A549 (cell line): Measurements from ENCODE around the gene PRDM5. TPM values are rescaled to one million over a fixed set of nuclear protein-coding genes. Genes with fewer than 3 reads are reported as not detected.

Experiments
- ATAC-seq, 2 experiments: fragments of 200-7000 bp in 1 of 2; fragments of >200 bp in 1 of 2; cut with Nextera tagmentation in 1 of 2; cut with Tn5 transposase in 1 of 2; 3 replicates each; pipeline versions ENCODE4 v1.8.0 to v1.9.1; 2018 to 2020; ENCODE audit warnings: mild to moderate bottlenecking in 1 of 2, moderate library complexity in 1 of 2
- CTCF ChIA-PET: fragments of 300-600 bp; sonication (Branson Sonifier 250); formaldehyde crosslinking; extraction: SDS; loops from one replicate; lab custom pipeline; 2021; ENCODE audit warnings: antibody characterized with exemption, inconsistent platforms; lab: Yijun Ruan, JAX
- POLR2A ChIA-PET: fragments of 350-600 bp; formaldehyde crosslinking; extraction: SDS; loops from one replicate; lab custom pipeline; 2021; ENCODE audit warnings: antibody characterized with exemption, inconsistent platforms; lab: Yijun Ruan, JAX
- DNase-seq, 2 experiments: peaks; one replicate each; pipeline versions ENCODE4 v3.0.0 to v3.0.0-alpha.2; 2011 to 2016; ENCODE audit warnings: low read depth in 1 of 2, low spot score in 1 of 2
- FAIRE-seq: peaks from 2 replicates; lab custom pipeline; 2011; peaks lifted over from hg19 to GRCh38; lab: Jason Lieb, UNC
- H3K27ac ChIP-seq, 2 experiments: fragments of >200 bp; sonication (Bioruptor Twin); formaldehyde crosslinking; 3 replicates each; pipeline ENCODE4 v1.5.1; 2016 to 2017
- H3K4me1 ChIP-seq: fragments of >200 bp; sonication (Bioruptor Twin); formaldehyde crosslinking; 3 replicates; pipeline ENCODE4 v1.6.1; 2016
- H3K4me2 ChIP-seq: fragments of >200 bp; sonication (Bioruptor Twin); formaldehyde crosslinking; 3 replicates; pipeline ENCODE4 v1.6.1; 2016
- H3K4me3 ChIP-seq: fragments of >200 bp; sonication (Bioruptor Twin); formaldehyde crosslinking; 3 replicates; pipeline ENCODE4 v1.5.1; 2016
- H3K9me3 ChIP-seq: fragments of >200 bp; sonication (Bioruptor Twin); formaldehyde crosslinking; 3 replicates; pipeline ENCODE4 v1.6.1; 2016
- CBX2 ChIP-seq: fragments of 200-600 bp; sonication (generic); IDR thresholded peaks from 2 replicates; pipeline ENCODE4 v1.6.1; 2016; ENCODE audit warnings: low read depth, mild to moderate bottlenecking, borderline replicate concordance
- CBX8 ChIP-seq: fragments of 200-600 bp; sonication (generic); IDR thresholded peaks from 2 replicates; pipeline ENCODE4 v1.6.1; 2016
- CHD2 ChIP-seq: fragments of 150-350 bp; IDR thresholded peaks from 2 replicates; pipeline ENCODE4 v1.6.1; 2014; ENCODE audit warnings: low read length; ENCODE audit not compliant: partially characterized antibody
- CHD4 ChIP-seq: fragments of 200-600 bp; sonication (generic); IDR thresholded peaks from 2 replicates; pipeline ENCODE4 v1.6.1; 2016; ENCODE audit warnings: antibody characterized with exemption, mild to moderate bottlenecking, borderline replicate concordance
- EHF ChIP-seq: fragments of 250-450 bp; sonication (Bioruptor Pico); IDR thresholded peaks from 2 replicates; pipeline ENCODE4 v1.5.0; 2020; ENCODE audit warnings: mild to moderate bottlenecking
- EHMT2 ChIP-seq: fragments of 200-600 bp; sonication (generic); IDR thresholded peaks from 2 replicates; pipeline ENCODE4 v1.6.1; 2016; ENCODE audit warnings: antibody characterized with exemption, low read depth, mild to moderate bottlenecking, moderate library complexity
- ESRRA ChIP-seq: fragments of 150-350 bp; IDR thresholded peaks from 2 replicates; pipeline ENCODE4 v1.6.1; 2014; ENCODE audit warnings: mild to moderate bottlenecking, low read length, borderline replicate concordance
- HOXA7 ChIP-seq: fragments of 250-450 bp; sonication (Bioruptor Pico); IDR thresholded peaks from 2 replicates; pipeline ENCODE4 v1.5.0; 2020; ENCODE audit warnings: mild to moderate bottlenecking, moderate library complexity
- JUN ChIP-seq, 2 experiments: fragments of >200 bp; sonication (Bioruptor Twin); formaldehyde crosslinking; IDR thresholded peaks; 2 replicates in 1 of 2; 3 replicates in 1 of 2; pipeline ENCODE4 v1.6.1; 2016 to 2017
- JUNB ChIP-seq: fragments of >200 bp; sonication (Bioruptor Twin); formaldehyde crosslinking; IDR thresholded peaks from 2 replicates; pipeline ENCODE4 v1.6.1; 2016
- KDM5A ChIP-seq: fragments of 200-600 bp; sonication (generic); IDR thresholded peaks from 2 replicates; pipeline ENCODE4 v1.6.1; 2016; ENCODE audit warnings: antibody characterized with exemption, mild to moderate bottlenecking
- MAFK ChIP-seq: fragments of 450-650 bp; IDR thresholded peaks from 2 replicates; pipeline ENCODE4 v1.6.1; 2014; ENCODE audit not compliant: partially characterized antibody
- MYC ChIP-seq: IDR thresholded peaks from 2 replicates; pipeline ENCODE4 v1.6.1; 2012; ENCODE audit warnings: mild to moderate bottlenecking, inconsistent platforms, low read length, improper control_type of control experiment, borderline replicate concordance
- NPAS2 ChIP-seq: fragments of 250-450 bp; sonication (Bioruptor Pico); IDR thresholded peaks from 2 replicates; pipeline ENCODE4 v1.8.0; 2022; ENCODE audit warnings: mild to moderate bottlenecking, moderate library complexity, borderline replicate concordance
- PHF8 ChIP-seq: fragments of 200-600 bp; sonication (generic); IDR thresholded peaks from 2 replicates; pipeline ENCODE4 v1.6.1; 2016; ENCODE audit warnings: low read depth, mild to moderate bottlenecking, antibody characterized with exemption, moderate library complexity, borderline replicate concordance
- POLR2AphosphoS2 ChIP-seq: conservative IDR thresholded peaks from 2 replicates; pipeline ENCODE4 v1.6.1; 2012; ENCODE audit warnings: low read length, improper control_type of control experiment, inconsistent platforms
- RARB ChIP-seq: fragments of 250-450 bp; sonication (Bioruptor Pico); IDR thresholded peaks from 2 replicates; pipeline ENCODE4 v1.8.0; 2021; ENCODE audit warnings: mild to moderate bottlenecking, moderate library complexity
- RCOR1 ChIP-seq: fragments of 150-350 bp; IDR thresholded peaks from 2 replicates; pipeline ENCODE4 v1.6.1; 2014; ENCODE audit warnings: antibody characterized with exemption, low read length, low read depth
- RFX5 ChIP-seq: fragments of 450-650 bp; IDR thresholded peaks from 2 replicates; pipeline ENCODE4 v1.7.1; 2014; ENCODE audit warnings: antibody characterized with exemption, mild to moderate bottlenecking, moderate library complexity
- RNF2 ChIP-seq: fragments of 200-600 bp; sonication (generic); IDR thresholded peaks from 2 replicates; pipeline ENCODE4 v1.6.1; 2016; ENCODE audit warnings: low read depth, mild to moderate bottlenecking, antibody characterized with exemption, moderate library complexity, borderline replicate concordance
- SREBF2 ChIP-seq: fragments of 450-650 bp; IDR thresholded peaks from 2 replicates; pipeline ENCODE4 v1.6.1; 2014; ENCODE audit warnings: mild to moderate bottlenecking, moderate library complexity
- ZFP36 ChIP-seq: fragments of 450-650 bp; IDR thresholded peaks from 2 replicates; pipeline ENCODE4 v1.6.1; 2014; ENCODE audit warnings: borderline replicate concordance; ENCODE audit not compliant: partially characterized antibody
- WGBS: methylation state at CpG from one replicate; pipeline ENCODE4 v1.1.6; 2017; ENCODE audit errors: missing lambda C conversion rate; 5-methylcytosine and 5-hydroxymethylcytosine counted together
- polyA plus RNA-seq, 4 experiments: library from polyadenylated mRNA; depleted of rRNA in 3 of 4; stranded (reverse); fragments of >200 nt; fragmentation: RNase III in 1 of 4; extraction: RNeasy Plus Mini Kit Qiagen cat#74134 plus additional on column Dnase treatment in 1 of 4; gene quantifications; 2 replicates in 3 of 4; 3 replicates in 1 of 4; pipeline ENCODE4 v1.2.3, GENCODE V29; 2011 to 2017
- TF ChIP-seq, protein P1 (sequence below): IDR thresholded peaks from 2 replicates; pipeline ENCODE4 v1.6.1; 2012

PRDM5 gene
- polyA plus RNA-seq, 2 of the 4 experiments (the other 2 are of a cell fraction) = 6.5 to 12.9 TPM

DNA sequence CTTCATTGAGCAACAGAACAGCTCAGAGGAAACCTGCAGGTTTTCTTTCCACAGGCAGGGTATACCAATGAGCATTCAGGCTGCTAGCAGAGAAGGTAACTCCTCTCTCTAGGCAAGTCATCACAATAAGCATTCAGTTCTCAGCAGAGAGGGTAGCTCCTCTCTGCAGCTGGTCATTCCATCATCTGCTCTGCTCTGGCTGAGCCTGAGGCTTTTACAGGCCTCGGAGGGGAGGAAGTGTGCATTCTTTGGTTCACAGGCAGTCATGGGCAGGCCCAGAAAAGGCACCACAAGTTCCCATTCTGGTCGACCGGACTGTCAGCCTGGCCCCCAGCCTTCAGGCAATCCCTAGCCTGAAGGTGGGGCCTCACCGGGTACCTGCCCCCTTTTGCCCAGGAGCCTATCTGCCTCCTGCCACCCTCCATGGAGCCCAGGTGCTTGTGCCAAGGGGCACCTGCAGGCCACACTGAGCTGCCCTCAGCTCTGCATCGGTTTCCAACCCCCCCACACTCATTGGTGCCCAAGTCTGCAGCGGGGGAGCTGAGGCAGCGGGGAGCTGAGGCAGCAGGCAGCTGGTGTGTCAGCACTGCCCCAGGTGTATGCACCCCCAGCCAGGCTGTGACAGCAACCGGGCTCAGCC lies 83.1 kb downstream of the PRDM5 start:
- Histone ChIP-seq H3K4me3 (no peak overlapping the region), H3K27ac (no peak overlapping the region), H3K4me2 (no peak overlapping the region), H3K9me3 (no peaks in the 10 kb centered on the region), H3K4me1 (no peaks in the 10 kb centered on the region)
- ChIA-PET POLR2A (no interaction called here), CTCF (no interaction called here)
- no peak for DNase-seq
- TF ChIP-seq, protein P1, sequence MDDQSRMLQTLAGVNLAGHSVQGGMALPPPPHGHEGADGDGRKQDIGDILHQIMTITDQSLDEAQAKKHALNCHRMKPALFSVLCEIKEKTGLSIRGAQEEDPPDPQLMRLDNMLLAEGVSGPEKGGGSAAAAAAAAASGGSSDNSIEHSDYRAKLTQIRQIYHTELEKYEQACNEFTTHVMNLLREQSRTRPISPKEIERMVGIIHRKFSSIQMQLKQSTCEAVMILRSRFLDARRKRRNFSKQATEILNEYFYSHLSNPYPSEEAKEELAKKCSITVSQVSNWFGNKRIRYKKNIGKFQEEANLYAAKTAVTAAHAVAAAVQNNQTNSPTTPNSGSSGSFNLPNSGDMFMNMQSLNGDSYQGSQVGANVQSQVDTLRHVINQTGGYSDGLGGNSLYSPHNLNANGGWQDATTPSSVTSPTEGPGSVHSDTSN = no peak
- TF ChIP-seq RNF2 = no peak
- no peak for TF ChIP-seq PHF8
- no CpG with 5 or more reads among the region's 8 CpGs for WGBS
- no peak for ATAC-seq
- FAIRE-seq = no peak

DNA sequence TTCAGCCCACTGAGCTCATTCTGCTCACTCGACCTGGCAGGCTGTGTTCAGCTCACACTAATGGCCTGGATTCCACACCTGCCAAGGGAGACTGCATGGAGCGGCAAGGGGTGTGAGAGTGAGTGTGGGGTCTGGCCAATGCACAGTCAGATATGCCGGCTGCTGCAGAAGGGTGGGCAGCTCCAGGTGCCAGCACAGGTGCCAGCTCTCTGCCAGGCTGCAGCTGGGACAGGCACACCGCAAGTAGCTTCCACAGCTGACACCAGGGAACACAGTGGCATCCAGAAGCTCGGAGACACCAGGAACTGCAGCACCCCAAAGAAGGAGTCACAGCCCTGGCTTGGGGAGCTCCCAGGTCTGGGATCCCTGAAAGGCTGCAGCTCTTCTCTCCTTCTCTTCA lies 83.7 kb downstream of the PRDM5 start:
- H3K4me2 ChIP-seq = no peak overlapping the region
- no peak overlapping the region for H3K4me3 ChIP-seq
- DNase-seq = no peak
- no peak for TF ChIP-seq ZFP36
- TF ChIP-seq EHF = no peak
- no peak for TF ChIP-seq NPAS2 (CRISPR knock-in tag)
- TF ChIP-seq CBX2 = no peak
- TF ChIP-seq RARB (CRISPR knock-in tag) = no peak
- no peak for TF ChIP-seq POLR2AphosphoS2
- TF ChIP-seq MAFK = no peak
- no peak for TF ChIP-seq RFX5
- no peak for TF ChIP-seq SREBF2
- TF ChIP-seq CHD2 = no peak
- no peak for TF ChIP-seq HOXA7
- no peak for TF ChIP-seq RNF2
- no peak for TF ChIP-seq CHD4
- TF ChIP-seq PHF8 = no peak
- no peak for TF ChIP-seq JUN (IDR thresholded peaks at IDR 0.05)
- TF ChIP-seq ESRRA = no peak
- TF ChIP-seq, all 56 proteins: peak for 0
- ATAC-seq (no peak), FAIRE-seq (no peak)
- H3K27ac ChIP-seq = no peak overlapping the region
- H3K4me1 ChIP-seq = no peaks in the 10 kb centered on the region
- H3K9me3 ChIP-seq = no peaks in the 10 kb centered on the region
- ChIA-PET CTCF (no interaction called here), POLR2A (no interaction called here)
- 100% methylated on average over 1 of the region's 5 CpGs for WGBS

DNA sequence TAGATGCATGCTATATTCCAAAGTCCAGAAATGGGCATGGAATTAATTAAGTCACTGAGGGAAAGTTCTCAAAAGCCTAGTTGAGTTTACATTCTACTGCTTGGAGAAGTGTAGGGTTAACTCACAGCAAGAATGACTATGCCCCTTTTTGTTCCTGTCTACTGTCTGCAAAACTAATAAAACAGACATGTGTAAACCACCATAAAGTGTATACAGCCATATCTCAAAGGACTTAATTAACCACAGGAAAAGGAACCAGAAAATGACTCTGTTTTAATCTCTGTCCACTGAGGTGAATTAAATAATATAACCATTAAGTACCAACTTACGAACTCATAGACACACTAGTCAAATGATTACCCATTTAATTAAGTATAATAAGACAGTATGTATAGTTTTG lies 84.9 kb downstream of the PRDM5 start:
- Histone ChIP-seq H3K4me2 (no peak overlapping the region), H3K4me3 (no peak overlapping the region), H3K27ac (no peak overlapping the region), H3K9me3 (no peaks in the 10 kb centered on the region), H3K4me1 (no peaks in the 10 kb centered on the region)
- WGBS = 87% methylated on average over 1 of the region's 1 CpG
- ChIA-PET POLR2A (no interaction called here), CTCF (no interaction called here)
- ATAC-seq (no peak), FAIRE-seq (no peak), DNase-seq (no peak)
- TF ChIP-seq RCOR1 = no peak
- no peak for TF ChIP-seq ESRRA
- TF ChIP-seq CHD2 = no peak
- no peak for TF ChIP-seq SREBF2
- TF ChIP-seq MYC = no peak
- TF ChIP-seq CBX8 = no peak
- TF ChIP-seq EHF = no peak
- no peak for TF ChIP-seq EHMT2
- no peak for TF ChIP-seq KDM5A
- no peak for TF ChIP-seq JUNB
